HEK293T (cell line): ENCODE data around the gene TCF3.

Source experiments
- ARNT ChIP-seq: fragments of 450-650 bp; IDR thresholded peaks from 2 replicates; pipeline ENCODE4 v1.6.1; 2017; ENCODE audit warnings: mild to moderate bottlenecking
- FOXA1 ChIP-seq: fragments of 450-650 bp; IDR thresholded peaks from 2 replicates; pipeline ENCODE4 v1.6.1; 2016; ENCODE audit warnings: mild to moderate bottlenecking
- FOXK2 ChIP-seq: fragments of 450-650 bp; IDR thresholded peaks from 2 replicates; pipeline ENCODE4 v1.6.1; 2016; ENCODE audit warnings: mild to moderate bottlenecking
- FOXM1 ChIP-seq: fragments of 450-650 bp; IDR thresholded peaks from 2 replicates; pipeline ENCODE4 v1.6.1; 2017; ENCODE audit warnings: mild to moderate bottlenecking, borderline replicate concordance
- L3MBTL2 ChIP-seq: fragments of 450-650 bp; conservative IDR thresholded peaks from 2 replicates; pipeline ENCODE4 v1.6.1; 2016; ENCODE audit warnings: mild to moderate bottlenecking
- SUZ12 ChIP-seq: fragments of 450-650 bp; IDR thresholded peaks from 2 replicates; pipeline ENCODE4 v1.6.1; 2016; ENCODE audit warnings: mild to moderate bottlenecking

DNA sequence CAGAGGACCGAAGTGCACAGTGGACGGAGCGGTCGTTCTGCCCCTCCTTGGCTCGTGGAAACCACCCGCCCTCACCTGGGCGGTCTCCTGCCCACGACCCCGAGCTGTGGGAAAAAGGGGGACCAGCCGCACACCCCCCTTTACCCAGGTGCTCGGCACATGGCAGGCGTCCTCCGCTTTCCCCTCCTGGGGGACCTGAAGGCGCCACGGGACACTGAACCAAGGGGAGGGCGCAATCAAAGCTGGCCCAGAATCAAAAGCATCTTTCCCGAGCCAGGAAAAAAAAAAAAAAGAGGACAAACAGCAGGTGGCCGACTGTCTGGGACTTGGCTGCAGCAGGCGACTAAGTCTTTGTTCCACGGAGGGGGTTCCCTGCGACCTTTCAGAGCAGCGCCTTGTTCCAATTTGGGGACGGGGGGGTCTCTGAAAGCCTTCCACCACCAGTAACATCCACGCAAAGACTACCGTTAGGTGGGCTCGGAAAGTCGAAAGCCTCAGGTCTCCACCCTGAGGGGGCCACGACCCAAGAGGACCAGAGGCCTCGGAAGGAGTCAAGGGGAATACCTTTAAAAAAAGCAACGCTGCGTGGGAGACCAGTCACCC lies 60.9 kb downstream of the TCF3 start:
- no peak for TF ChIP-seq FOXK2
- no peak for TF ChIP-seq L3MBTL2
- TF ChIP-seq SUZ12 = no peak
- no peak for TF ChIP-seq FOXM1
- no peak for TF ChIP-seq FOXA1
- no peak for TF ChIP-seq ARNT
